ENCODE data around the gene SLC17A2. TPM values are rescaled to one million over a fixed set of nuclear protein-coding genes. Genes with fewer than 3 reads are reported as not detected.

SLC17A2 gene
- polyA plus RNA-seq, 1 donor from 2014 or later: not detected

DNA sequence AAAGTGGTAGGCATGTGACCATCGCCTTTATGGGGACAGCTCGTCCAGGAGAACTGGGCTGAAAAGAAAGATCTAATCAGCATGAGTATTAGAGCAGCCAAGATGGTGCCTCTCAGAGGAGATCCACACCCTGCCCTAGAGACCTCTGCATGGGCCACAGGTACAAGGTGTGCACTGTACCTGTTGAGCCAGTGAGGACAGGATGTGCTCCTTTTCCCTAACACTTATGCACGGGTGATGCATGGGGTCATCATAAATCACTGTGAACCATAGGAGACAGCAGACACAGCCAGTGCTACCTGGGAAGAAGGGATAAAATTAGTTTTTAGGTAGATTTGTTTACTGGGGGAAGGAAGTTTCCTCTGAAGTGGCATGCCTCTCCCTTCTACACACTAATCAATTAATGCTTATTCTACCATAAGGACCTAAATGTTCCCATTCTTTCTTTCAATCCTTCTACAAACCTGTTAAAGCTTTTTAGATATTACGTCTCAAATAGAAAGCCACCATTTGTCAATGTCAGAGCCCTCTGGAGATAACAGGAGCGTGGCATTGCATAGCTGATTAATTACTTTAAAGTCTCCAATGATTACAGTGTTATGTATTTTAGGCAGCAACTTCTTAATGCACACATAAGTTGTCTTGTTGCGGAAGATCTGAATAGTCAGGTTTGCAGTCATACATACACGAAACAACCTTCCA is 13.6 kb downstream of the SLC17A2 start:
- H3K4me1 Mint-ChIP-seq: peaks cover 0 to under 1% (median 0%) of the 10 kb centered on the region in 3 donors
- H3K36me3 Mint-ChIP-seq: peaks cover 2% of the 10 kb centered on the region
- peaks cover 0 to 2% (median 0%) of the 10 kb centered on the region in 3 donors for H3K9me3 Mint-ChIP-seq
- H3K27me3 Mint-ChIP-seq: peaks cover 7% of the 10 kb centered on the region
- no peak overlapping the region for H3K27ac Mint-ChIP-seq
- no peak overlapping the region for H3K4me3 Mint-ChIP-seq

DNA sequence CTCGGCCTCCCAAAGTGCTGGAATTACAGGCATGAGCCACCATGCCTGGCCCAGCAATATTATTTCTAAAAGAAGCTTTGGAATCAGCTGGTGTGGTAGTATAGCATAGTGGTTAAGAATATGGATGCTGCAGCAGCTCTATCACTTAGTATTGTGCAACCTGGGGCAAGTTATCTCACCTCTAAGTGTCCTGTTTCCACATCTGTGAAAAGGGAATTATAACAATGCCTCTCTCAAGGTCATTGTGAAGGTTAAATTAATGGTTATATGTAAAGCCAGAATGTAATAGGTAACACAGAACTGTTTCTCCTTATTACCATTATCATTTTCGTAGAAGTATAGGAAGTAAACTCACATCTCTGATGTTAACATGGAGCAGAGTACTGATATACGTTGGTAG is 14.2 kb downstream of the SLC17A2 start:
- Mint-ChIP-seq H3K4me3 (no peak overlapping the region), H3K27ac (no peak overlapping the region), H3K9me3 (peaks cover 0 to 2% (median 0%) of the 10 kb centered on the region in 3 donors), H3K27me3 (peaks cover 7% of the 10 kb centered on the region), H3K4me1 (peaks cover 0 to 5% (median 1%) of the 10 kb centered on the region in 3 donors), H3K36me3 (peaks cover 2% of the 10 kb centered on the region)

DNA sequence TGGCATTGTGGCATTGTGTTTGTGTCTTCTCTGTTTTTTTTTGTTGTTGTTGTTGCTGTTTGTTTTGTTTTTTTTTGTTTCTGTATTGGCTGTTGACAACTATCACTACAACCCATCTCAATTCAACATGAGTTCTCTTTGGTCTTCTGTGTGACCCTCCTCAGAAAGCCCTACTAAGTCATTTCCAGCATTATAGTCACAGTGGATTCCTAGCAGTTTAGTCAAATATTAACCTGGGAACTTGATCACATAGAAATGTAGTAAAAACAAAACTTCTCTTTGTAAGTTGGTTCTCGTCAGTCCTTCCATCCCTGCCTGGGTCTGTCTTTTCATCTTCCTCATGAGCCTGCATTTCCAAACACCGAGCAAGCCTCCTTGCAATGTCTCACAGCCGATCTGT is 16.8 kb downstream of the SLC17A2 start:
- Mint-ChIP-seq H3K4me1 (peaks cover 0 to 5% (median 1%) of the 10 kb centered on the region in 3 donors), H3K36me3 (peaks cover 2% of the 10 kb centered on the region), H3K4me3 (no peak overlapping the region), H3K9me3 (peaks cover 0 to 2% (median 0%) of the 10 kb centered on the region in 3 donors), H3K27ac (no peak overlapping the region), H3K27me3 (peaks cover 7% of the 10 kb centered on the region)

DNA sequence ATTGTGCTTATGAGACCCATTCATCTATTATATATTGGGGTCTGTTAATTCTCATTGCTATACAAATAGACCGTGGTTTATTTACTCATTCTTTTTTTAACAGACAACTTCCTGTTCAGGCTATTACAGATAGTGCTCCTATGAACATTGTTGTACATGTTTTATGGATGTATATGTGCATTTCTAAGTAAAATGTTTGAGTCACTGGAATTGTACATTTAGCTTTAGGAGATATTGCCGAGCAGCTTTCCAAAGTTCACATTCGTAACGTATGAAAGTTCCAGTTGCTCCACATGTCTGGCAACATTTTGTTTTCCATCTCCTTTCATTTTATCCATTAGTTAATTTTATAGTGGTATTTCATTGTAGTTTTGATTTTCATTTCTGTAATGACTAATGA is 19.1 kb downstream of the SLC17A2 start:
- Mint-ChIP-seq H3K27me3 (peaks cover 10% of the 10 kb centered on the region), H3K27ac (no peak overlapping the region), H3K36me3 (no peaks in the 10 kb centered on the region), H3K9me3 (no peaks in the 10 kb centered on the region), H3K4me3 (no peak overlapping the region), H3K4me1 (peaks cover 0 to 5% (median 1%) of the 10 kb centered on the region in 3 donors)

DNA sequence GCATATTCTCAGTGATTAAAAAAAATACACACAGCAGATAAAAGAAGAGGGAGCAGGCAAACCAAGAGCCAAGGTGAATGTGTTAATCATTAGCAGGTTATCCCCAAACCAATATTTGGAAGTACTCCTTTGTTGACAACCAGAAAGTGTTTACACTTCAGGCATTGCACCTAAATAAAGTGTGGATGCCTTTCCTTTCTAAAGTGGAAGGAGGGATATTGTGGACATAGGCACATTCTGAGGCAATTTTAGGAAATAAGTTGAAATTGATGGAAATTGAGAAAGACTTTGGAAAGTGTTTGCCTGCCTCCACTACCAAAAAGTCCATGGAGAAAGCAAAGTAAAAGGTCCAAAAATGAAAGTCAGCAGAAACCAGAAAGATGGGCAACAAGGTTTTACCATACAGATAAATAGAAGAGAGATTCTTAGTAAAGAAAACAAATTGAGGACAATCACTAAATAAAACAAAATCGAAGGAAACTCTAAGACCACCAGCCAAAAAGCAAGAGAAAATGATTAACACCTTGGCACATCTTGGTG is 22.9 kb downstream of the SLC17A2 start:
- Mint-ChIP-seq H3K9me3 (no peaks in the 10 kb centered on the region), H3K27me3 (peaks cover 10% of the 10 kb centered on the region), H3K4me1 (peaks cover 0 to 10% (median 1%) of the 10 kb centered on the region in 3 donors), H3K4me3 (no peak overlapping the region), H3K27ac (no peak overlapping the region), H3K36me3 (no peaks in the 10 kb centered on the region)

DNA sequence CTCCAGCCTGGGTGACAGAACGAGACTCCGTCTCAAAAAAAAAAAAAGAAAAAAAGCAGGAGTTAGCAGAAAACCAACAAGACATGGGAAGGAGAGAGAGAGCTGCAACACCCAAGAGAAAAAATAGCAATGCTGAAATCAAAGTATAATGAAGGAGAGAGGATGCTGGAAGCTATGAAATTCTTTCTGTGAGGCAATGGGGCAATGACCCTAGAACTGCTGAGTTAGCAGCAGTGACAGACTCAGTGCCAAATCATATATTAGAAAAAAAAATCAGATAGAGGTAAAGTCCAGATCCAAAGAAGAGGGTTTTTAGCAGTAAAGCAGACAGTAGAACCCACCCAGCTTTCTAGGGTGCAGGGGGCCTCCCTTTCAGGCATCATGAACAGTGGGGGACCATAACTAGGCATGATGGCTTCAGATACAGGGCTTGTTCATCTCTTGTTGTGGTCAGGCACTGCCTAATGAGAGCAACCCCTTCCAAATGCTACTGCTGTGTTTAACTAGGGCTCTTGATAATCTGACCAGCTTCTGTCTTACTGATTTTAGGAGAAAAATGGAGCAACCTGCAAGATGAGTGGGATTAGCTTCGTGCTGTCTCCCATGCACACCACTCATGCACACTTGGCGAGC is 26.9 kb downstream of the SLC17A2 start:
- no peaks in the 10 kb centered on the region for H3K36me3 Mint-ChIP-seq
- no peak overlapping the region for H3K27ac Mint-ChIP-seq

DNA sequence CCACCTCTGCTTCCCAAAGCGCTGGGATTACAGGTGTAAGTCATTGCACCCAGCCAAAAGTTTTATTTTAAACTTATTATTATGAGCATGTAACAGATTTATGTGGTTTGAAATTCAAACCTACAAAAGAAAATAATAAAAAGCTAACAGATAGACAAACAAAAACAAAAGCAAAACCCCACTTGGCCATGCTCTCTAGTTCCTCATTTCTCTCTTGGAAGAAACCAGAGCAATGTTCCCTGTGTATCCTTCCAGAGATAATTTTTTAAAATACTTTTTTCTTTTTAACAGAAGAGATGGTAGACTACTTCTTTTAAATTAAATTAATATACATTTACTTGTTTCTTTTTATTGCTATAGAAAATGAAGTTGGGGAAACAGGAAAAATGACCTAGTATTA is 28.4 kb downstream of the SLC17A2 start:
- Mint-ChIP-seq H3K36me3 (peaks cover under 1% of the 10 kb centered on the region), H3K4me3 (peak overlapping the region in 2 of 4 donors; percentile 7 to 45), H3K27me3 (peaks cover 9% of the 10 kb centered on the region), H3K4me1 (peaks cover 0 to 14% (median 1%) of the 10 kb centered on the region in 3 donors), H3K9me3 (no peaks in the 10 kb centered on the region), H3K27ac (no peak overlapping the region)

More for the DNA sequence above, 26.9 kb downstream of the SLC17A2 start:
- Mint-ChIP-seq H3K4me3 (no peak overlapping the region), H3K9me3 (no peaks in the 10 kb centered on the region), H3K4me1 (peaks cover 0 to 14% (median 1%) of the 10 kb centered on the region in 3 donors), H3K27me3 (peaks cover 12% of the 10 kb centered on the region)

DNA sequence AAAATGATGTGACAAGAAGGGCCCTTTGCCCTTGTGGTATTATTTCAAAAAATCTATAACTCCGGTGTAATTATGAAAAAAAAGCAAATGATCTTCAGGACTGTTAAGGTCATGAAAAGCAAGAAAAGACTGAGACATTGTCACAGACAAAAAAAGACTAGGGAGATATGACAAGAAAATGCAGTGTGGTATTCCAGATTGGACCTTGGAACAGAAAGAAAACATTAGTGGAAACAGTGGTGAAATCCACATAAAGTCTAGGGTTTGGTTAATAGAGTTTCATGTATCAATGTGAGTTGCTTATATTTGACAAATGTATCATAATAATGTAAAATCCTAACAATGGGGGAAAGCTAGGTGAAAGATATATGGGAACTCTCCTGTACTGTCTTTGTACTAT is 29.6 kb downstream of the SLC17A2 start:
- Mint-ChIP-seq H3K4me1 (peaks cover 0 to 14% (median 1%) of the 10 kb centered on the region in 3 donors), H3K9me3 (no peaks in the 10 kb centered on the region), H3K27ac (no peak overlapping the region), H3K27me3 (peaks cover 6% of the 10 kb centered on the region), H3K4me3 (no peak overlapping the region), H3K36me3 (peaks cover 1% of the 10 kb centered on the region)

DNA sequence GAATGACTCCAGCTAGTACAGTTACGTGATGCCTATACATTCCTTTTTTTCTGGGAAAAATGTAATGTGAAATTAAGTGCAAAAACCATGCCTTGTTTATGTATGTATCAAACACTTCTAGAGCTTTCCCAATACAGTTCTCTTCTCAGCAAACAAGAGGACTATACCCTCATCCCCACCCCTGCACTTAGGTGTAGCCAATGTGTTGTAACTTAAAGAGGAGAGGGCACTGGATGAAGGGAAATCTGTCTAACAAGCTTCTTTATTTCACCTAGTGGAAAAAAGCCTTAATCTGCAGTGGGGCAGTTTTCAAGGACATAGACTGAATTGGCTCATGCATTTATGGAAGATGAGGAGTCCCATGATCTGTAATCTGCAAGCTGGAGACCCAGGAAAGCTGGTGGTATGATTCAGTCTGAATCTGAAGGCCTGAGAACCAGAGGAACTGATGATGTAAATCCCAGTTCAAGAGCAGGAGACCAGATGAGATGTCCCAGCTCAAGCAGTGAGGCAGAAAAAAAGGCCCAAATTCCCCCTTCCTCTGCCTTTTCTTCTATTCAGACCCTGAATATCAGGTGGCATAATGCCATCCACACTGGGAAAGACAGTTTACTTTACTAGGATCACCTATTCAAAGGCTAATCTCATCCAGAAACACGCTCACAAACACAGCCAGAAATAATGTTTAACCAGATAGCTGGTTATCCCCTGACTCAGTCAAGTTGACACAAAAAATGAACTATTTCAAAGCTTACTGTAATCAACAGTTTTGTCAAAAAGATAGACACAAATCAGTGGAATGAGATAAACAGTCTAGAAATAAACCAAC is 30.7 kb downstream of the SLC17A2 start:
- Mint-ChIP-seq H3K27me3 (peaks cover 2% of the 10 kb centered on the region), H3K4me1 (peaks cover 0 to 14% (median 1%) of the 10 kb centered on the region in 3 donors), H3K27ac (no peak overlapping the region), H3K36me3 (peaks cover 1% of the 10 kb centered on the region), H3K9me3 (no peaks in the 10 kb centered on the region), H3K4me3 (no peak overlapping the region)

DNA sequence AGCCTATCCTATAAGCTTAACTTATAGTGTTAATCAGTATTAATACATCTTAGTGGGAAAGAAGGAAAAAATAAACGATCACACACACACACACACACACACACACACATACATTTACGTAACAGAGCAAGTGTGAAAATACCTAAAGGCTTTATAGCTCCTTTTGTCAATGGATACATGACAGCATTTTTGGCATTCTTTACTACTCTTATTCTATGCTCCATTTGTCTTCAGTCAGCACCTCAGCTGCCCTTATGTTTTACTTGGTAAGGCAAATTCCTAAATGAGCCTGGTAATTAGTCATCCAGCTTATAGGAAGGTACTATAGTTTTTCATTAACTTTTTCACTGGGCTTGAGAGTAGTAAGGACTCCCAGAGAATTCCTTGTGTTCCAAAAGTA is 31.4 kb downstream of the SLC17A2 start:
- peaks cover 2% of the 10 kb centered on the region for H3K27me3 Mint-ChIP-seq
- no peaks in the 10 kb centered on the region for H3K9me3 Mint-ChIP-seq
- H3K4me3 Mint-ChIP-seq: no peak overlapping the region
- no peak overlapping the region for H3K27ac Mint-ChIP-seq
- peaks cover 1% of the 10 kb centered on the region for H3K36me3 Mint-ChIP-seq
- H3K4me1 Mint-ChIP-seq: peaks cover 0 to 14% (median 1%) of the 10 kb centered on the region in 3 donors

DNA sequence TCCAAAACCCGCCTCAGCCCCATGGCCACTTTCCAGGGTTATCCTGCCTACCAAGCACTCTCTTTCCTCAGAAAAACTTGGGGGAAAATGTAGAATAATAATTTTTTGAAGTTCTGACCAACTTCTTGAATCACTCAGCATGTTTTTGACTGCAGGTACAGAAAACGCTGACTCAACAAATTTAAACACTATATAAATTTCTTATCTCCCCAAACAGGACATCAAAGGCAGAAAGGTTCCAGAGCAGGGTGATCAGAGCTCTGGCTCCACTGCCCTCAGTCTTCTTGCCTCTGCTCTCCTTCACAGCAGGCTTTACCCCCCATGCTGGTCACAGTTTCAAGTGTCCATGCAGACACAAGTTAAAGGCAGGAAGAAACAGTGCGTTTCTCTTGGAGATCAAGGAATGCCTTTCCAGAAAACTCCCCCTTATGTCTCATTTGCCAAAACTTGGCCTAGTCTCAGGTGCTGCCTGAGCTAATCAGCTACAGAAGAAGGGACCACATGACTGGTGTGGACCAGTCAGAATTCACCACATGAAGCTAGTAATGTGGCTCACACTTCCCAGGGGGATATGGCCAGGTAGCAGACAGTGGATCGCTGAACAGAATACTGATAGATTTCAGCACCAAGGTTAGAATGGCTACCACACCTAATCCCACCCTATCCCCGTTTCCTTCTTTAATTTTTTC is 32.1 kb downstream of the SLC17A2 start:
- Mint-ChIP-seq H3K4me3 (no peak overlapping the region), H3K36me3 (peaks cover 1% of the 10 kb centered on the region), H3K27ac (no peak overlapping the region), H3K9me3 (no peaks in the 10 kb centered on the region), H3K4me1 (peaks cover 0 to 14% (median 1%) of the 10 kb centered on the region in 3 donors), H3K27me3 (peaks cover 4% of the 10 kb centered on the region)

DNA sequence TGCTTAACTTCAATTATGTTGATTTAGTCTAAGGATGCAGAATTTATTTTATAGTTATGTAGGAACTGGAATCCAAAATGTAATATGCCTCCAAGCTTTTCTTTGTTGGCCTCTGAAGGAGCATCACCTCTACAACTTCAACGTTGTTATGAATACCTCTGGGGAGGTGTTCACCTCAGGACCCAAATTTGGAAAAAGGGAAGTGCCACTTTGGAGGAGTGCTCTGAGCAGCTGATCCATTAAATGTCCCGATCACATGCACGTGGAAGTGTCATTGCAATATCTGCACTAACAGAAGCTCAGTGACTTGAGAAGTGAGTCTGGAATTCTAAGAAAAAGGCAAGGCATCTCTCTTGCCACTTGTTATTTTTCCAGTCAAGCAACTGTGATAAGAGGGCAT is 34.2 kb downstream of the SLC17A2 start:
- Mint-ChIP-seq H3K9me3 (no peaks in the 10 kb centered on the region), H3K4me3 (no peak overlapping the region), H3K36me3 (peaks cover 1% of the 10 kb centered on the region), H3K27me3 (peaks cover 4% of the 10 kb centered on the region), H3K27ac (no peak overlapping the region), H3K4me1 (peaks cover 0 to 5% (median 0%) of the 10 kb centered on the region in 3 donors)

DNA sequence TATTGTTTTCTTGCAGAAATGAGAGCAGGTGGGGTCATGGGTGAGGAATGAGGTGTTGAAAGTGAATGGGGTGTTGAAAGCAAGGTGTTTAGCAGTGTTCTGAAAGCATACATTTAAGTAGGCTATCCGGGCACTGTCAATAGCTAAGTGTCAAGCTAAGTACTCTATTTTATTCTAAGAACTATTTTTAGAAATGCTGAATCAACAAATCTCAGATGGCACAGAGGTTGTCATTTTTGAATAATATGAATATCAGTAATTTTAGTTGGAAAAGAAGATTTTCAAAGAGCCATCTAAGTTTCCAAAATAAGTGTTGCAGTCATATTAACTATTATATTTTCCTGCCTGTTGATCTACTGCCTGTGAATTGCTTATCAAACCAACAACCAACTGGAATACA is 34.7 kb downstream of the SLC17A2 start:
- H3K36me3 Mint-ChIP-seq: peaks cover 1% of the 10 kb centered on the region
- H3K27me3 Mint-ChIP-seq: peaks cover 5% of the 10 kb centered on the region
- no peaks in the 10 kb centered on the region for H3K9me3 Mint-ChIP-seq
- H3K27ac Mint-ChIP-seq: no peak overlapping the region
- H3K4me3 Mint-ChIP-seq: no peak overlapping the region
- H3K4me1 Mint-ChIP-seq: peaks cover 0 to 3% (median 0%) of the 10 kb centered on the region in 3 donors

DNA sequence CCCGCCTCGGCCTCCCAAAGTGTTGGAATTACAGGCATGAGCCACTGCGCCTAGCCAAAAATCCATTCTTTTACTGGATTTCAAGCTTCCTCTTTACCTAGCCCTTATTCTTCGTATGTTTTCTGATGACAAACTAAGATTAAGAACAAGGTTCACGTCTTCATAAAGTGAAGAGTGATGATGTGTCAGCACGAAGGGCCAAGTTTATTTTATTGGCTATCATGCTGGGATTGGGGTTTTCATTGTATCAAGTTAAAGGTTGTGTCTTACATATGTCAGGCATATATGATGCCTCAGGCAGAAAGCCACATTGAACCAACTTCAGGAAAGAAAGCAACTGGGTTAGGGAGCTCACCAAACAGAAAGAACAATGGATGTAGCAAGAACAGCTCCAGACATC is 36.7 kb downstream of the SLC17A2 start:
- Mint-ChIP-seq H3K27ac (no peak overlapping the region), H3K9me3 (no peaks in the 10 kb centered on the region), H3K36me3 (peaks cover 3% of the 10 kb centered on the region), H3K27me3 (peaks cover 4% of the 10 kb centered on the region), H3K4me3 (no peak overlapping the region), H3K4me1 (no peaks in the 10 kb centered on the region)

Data from IgD-negative memory B cell (primary cell).